Ovary (tissue), 3 donors: ENCODE measurements around the gene MCM9.

Experiments used
- CTCF ChIP-seq, 3 donors: fragments of 450-650 bp in 2 of 3; fragments of 200-600 bp in 1 of 3; IDR thresholded peaks; one replicate each; pipeline versions ENCODE4 v1.5.1 to v1.8.0; 2016 to 2022; ENCODE audit warnings: antibody characterized with exemption in 3 of 3, mild to moderate bottlenecking in 1 of 3
- EP300 ChIP-seq: sonication (generic); formaldehyde crosslinking; IDR thresholded peaks from one replicate; pipeline ENCODE4 v1.6.1; 2017; ENCODE audit warnings: antibody characterized with exemption
- POLR2A ChIP-seq: fragments of 450-650 bp; IDR thresholded peaks from one replicate; pipeline ENCODE4 v1.6.1; 2017; ENCODE audit warnings: antibody characterized with exemption, mild to moderate bottlenecking, moderate library complexity
- donor health status: DM: no; HTN: no; CAD: no.

- TF ChIP-seq CTCF (IDR thresholded peaks at IDR 0.05) (no peak), POLR2A (no peak), EP300 (no peak)
Measured at GRCh38 chr6:118881440-118882313, 53.3 kb downstream of the MCM9 start.
